HG03095 (cell line): Measurements from ENCODE around the gene CATSPERD.
"Not testable (repeated sequence)": the region's sequence is repeated elsewhere in the genome, so short reads cannot be mapped to it uniquely, and the experiment has no call there.

Source experiments
- ATAC-seq: cut with Tn5 transposase; IDR thresholded peaks from one replicate; pipeline ENCODE4 v1.9.1; 2021; ENCODE audit warnings: moderate library complexity; ENCODE audit not compliant: unreplicated experiment

Gene CATSPERD

DNA sequence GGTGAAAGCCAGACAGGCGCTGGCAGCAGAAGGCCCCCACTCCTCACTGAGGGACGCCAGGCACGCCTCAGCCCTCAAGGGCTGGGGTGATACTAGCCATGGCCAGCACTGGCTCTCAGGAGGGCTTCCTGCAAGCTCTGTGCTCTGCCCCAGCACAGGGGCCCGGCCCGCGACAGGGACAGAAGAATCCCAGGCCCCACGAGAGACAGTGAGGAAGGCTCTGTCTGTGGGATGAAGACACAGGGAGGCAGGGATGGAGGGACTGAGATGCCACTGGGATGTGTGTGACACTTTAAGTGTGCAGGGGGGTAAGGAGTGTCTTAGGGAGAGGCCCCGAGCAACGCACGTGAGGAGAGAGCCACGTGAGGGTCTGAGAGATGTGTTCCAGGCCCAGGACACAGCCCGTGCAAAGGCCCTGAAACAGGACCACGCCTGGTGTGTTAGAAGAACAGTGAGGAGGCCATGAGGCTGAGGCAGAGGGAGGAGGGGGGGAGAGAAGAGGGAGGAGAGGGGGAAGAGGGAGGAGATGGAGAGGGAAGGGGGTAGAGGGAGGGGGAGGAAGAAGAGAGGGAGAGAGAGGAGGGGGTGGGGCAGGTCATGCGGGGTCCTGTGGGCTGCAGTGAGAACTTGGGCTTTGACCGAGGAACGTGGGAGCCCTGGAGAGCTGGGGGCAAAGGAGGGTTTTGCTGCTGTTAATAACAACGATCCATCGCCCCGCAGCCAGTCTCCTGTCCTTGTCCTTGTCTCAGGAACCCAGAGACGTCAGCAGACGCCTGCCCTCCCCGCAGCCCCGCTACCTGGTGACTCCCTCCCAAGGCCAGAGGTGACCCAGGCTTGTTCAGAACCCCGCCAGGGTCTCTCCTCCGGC, 23.2 kb upstream of the CATSPERD start:
- no peak for ATAC-seq

GRCh38 chr19:5697890-5698634, 22.4 kb upstream of the CATSPERD start:
- no peak for ATAC-seq

DNA sequence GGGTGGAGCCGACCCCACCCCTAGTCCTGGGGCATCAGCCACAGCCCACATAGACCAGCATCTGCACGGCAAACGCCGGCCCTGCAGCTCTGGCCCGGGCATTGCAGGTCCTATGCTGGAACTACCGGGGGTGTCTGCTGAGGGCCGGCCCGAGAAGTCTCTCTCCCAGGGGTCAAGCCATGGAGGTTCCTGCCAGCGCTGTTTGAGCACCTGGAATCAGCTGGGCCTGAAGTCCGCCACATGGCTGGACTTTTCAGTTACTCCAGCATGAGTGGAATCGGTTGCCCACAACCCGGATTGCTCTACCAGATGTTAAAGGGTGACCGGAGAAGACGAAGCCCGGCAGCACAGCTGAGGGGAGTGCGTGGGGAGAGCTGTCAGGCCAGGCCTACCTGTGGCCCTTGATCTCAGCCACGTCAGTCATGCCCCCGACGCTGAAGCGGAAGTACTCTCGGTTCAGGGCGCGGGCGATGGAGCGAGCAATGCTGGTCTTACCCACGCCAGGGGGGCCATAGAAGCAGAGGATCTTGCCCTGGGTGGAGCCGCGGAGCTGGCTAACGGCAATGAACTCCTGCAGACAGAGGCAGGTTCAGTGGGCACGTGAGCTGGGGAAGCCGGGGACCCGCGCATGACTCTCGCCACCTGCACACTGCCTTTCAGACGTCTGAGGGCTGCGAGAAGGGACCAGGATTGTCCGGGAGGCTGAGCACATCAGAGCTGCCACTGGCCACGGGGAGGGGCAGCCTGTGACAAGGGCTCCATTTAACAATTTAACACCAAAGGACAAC, 21.6 kb upstream of the CATSPERD start:
- no peak for ATAC-seq

- ATAC-seq, result no peak
Observed at GRCh38 chr19:5700455-5701092, 19.9 kb upstream of the CATSPERD start.

DNA sequence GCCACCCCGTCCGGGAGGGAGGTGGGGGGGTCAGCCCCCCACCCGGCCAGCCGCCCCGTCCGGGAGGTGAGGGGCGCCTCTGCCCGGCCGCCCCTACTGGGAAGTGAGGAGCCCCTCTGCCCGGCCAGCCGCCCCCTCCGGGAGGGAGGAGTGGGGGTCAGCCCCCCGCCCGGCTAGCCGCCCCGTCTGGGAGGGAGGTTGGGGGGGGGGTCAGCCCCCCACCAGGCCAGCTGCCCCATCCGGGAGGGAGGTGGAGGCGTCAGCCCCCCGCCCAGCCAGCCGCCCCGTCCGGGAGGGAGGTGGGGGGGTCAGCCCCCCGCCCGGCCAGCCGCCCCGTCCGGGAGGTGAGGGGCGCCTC, 18.4 kb upstream of the CATSPERD start:
- not testable (repeated sequence) for ATAC-seq

GRCh38 chr19:5703819-5704818, 16.3 kb upstream of the CATSPERD start:
- ATAC-seq, result no peak

- ATAC-seq, result no peak
Observed at GRCh38 chr19:5705552-5705951, 14.9 kb upstream of the CATSPERD start.

DNA sequence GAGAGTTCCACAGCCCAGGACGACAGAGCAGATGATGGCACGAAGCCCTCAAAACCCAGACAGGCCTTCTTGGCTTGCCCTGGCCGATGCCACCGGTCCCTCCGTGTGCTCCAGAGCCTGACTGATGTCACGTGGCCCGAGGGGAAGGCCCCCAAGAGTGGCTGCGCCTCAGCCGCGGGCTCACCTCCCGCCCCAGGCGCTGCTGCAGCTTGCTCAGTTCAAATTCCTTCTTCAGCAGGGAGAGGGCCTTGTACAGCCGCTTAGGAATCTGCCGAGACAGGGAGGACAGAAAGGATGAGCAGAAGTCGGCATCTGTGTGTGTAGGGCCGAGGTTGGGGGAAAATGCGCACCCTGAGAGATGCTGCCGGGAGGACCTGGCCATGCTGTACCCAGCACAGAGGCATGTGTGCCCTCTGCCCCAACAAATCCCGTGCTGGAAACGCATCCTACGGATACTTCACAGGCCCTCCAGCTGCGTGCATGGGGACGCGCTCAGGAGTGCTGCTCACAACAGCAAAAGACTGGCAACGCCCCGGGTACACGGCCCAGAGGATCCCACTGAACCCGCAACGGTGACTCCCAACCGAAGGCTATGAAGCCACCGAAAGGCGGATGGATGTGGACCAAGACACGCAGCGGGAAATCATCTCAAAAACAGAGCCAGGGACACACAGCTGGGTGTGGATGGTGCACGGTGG, 13.4 kb upstream of the CATSPERD start:
- no peak for ATAC-seq

GRCh38 chr19:5707576-5708575, 12.6 kb upstream of the CATSPERD start:
- no peak for ATAC-seq

GRCh38 chr19:5711025-5711424, 9.4 kb upstream of the CATSPERD start:
- no peak for ATAC-seq

DNA sequence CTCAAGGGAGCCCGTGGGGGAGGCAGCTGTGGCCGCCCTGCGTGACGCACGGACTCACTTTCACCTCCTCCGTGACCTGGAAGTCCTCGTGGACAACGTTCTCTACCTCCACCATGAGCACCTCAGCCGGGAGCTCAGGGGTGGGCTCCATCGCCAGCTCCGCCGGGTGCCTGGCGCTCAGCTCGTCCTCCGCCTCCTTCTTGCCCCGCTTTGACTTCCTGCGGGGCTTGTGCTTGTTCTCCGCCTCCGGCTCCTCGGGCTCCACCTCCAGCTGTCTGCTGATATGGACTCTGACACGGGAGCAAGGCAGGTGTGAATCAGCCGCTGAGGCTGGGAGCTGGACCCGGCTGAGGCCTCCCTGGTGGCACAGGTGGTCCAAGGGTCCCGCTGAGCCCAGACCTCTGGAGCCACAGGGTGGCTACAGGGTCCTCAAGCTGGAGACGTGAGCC, 8.7 kb upstream of the CATSPERD start:
- ATAC-seq, result no peak

DNA sequence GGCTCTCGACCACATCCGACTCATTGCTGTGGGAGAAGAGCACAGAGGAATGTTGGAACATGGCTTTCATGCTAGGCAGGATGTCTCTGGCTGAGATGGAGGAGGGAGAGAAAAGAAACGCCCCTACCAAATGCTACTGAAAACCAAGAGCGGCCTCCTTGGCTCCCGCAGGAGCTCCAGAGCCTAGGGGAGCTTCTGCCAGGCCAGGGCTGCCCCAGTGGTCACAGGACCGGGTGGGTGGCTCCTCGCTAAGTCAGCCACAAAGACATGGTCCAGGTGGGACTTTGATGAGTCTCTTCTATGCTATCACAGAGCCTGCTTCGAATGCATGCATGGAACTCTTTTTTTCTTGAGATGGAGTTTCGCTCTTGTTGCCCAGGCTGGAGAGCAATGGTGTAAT, 7.2 kb upstream of the CATSPERD start:
- no peak for ATAC-seq

DNA sequence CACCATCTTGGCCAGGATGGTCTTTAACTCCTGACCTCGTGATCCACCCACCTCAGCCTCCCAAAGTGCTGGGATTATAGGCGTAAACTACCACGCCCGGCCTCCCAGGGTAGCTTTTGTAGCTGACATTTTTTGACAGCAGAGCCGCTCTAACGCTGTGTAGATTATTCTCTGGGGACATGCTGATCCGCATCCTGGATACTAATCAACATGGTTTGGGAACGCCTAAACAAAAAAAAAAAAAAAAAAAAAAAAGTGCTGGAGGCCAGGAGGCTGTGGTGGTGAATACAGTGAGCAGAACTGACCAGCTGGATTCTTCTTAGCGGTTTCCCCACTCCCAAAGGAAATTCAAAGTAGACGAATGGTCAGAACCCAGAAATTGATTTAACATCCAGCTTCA, 5.6 kb upstream of the CATSPERD start:
- ATAC-seq, result no peak

DNA sequence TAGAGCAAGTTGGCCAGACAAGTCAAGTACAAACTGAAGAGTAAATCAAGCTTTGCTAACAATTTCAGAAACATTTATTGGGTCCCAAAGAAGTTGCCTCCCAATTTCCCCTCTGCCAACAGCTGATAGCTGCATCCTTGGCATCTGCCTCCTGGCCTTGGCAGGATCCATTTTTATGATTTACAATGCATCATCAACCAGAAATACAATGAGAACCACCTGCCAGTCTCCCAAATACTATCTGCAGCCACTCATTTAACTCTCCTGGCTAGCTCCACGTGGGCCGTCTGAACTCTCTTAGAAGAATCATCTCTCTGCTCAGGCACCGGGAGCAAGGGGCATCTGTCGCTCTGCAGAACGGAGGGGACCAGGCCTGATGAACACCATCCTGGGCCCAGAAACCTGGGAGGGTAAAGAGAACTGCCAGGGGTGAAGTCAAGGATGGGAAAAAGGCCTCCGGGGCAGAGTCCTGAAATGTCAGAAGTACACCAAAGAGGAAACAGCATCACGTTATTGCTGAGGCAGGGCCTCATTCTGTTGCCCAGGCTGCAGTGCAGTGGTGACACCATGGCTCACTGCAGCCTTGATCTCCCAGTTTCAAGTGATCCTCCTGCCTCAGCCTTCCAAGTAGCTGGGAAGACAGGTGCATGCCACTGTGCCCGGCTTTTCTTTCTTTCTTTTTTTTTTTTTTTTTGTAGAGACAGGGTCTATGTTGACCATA, 3.1 kb upstream of the CATSPERD start:
- no peak for ATAC-seq

DNA sequence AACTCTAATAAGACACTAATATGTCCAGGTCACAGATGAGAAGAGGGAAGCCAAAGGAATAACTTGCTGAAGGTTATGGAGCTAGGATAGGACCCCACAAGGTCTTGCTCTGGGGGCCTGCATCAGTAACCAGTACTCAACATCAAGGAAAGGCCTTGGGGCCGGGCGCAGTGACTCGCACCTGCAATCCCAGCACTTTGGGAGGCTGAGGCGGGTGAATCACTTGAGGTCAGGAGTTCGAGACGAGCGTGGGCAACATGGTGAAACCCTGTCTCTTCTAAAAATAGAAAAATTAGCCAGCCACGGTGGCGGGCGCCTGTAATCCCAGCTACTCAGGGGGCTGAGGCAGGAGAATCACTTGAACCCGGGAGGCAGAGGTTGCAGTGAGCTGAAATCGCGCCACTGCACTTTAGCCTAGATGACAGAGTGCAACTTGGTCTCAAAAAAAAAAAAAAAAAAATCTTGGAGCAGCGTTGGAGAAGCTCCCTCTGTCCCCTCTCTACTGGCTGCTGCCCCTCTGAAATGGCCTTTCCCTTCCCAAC, 2.3 kb upstream of the CATSPERD start:
- ATAC-seq, result no peak

GRCh38 chr19:5718579-5719273, 1.7 kb upstream of the CATSPERD start:
- no peak for ATAC-seq
